ENCODE data around the gene MED12L.

GRCh38 chr3:151407928-151408327 is 322.5 kb downstream of the MED12L start:
- TF ChIP-seq, protein P1, sequence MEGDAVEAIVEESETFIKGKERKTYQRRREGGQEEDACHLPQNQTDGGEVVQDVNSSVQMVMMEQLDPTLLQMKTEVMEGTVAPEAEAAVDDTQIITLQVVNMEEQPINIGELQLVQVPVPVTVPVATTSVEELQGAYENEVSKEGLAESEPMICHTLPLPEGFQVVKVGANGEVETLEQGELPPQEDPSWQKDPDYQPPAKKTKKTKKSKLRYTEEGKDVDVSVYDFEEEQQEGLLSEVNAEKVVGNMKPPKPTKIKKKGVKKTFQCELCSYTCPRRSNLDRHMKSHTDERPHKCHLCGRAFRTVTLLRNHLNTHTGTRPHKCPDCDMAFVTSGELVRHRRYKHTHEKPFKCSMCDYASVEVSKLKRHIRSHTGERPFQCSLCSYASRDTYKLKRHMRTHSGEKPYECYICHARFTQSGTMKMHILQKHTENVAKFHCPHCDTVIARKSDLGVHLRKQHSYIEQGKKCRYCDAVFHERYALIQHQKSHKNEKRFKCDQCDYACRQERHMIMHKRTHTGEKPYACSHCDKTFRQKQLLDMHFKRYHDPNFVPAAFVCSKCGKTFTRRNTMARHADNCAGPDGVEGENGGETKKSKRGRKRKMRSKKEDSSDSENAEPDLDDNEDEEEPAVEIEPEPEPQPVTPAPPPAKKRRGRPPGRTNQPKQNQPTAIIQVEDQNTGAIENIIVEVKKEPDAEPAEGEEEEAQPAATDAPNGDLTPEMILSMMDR (IDR thresholded peaks at IDR 0.05; ENCODE audit: low read depth, low read length) = no peak
- no peak for TF ChIP-seq POLR2A (IDR thresholded peaks at IDR 0.05; ENCODE audit: extremely low read depth, insufficient read length)
- no peak for TF ChIP-seq MYC (IDR thresholded peaks at IDR 0.05; ENCODE audit: low read depth, low read length)

Data from NB4 (cell line).